GM12892 (cell line): ENCODE measurements around the gene HBEGF.

Source experiments
- DNase-seq: peaks from one replicate; pipeline ENCODE4 v3.0.0; 2011; ENCODE audit not compliant: insufficient read length
- FAIRE-seq: peaks from 2 replicates; lab custom pipeline; 2011; peaks lifted over from hg19 to GRCh38; lab: Jason Lieb, UNC
- POLR2A ChIP-seq: IDR thresholded peaks from 2 replicates; pipeline ENCODE4 v1.6.1; 2011; ENCODE audit warnings: low read depth, low read length, control low read depth
- POLR2AphosphoS5 ChIP-seq: IDR thresholded peaks from 2 replicates; pipeline ENCODE4 v1.6.1; 2011; ENCODE audit warnings: low read depth, low read length, control low read depth
- TAF1 ChIP-seq: IDR thresholded peaks from 2 replicates; pipeline ENCODE4 v1.6.1; 2011; ENCODE audit warnings: low read depth, mild to moderate bottlenecking, control low read depth, low read length, borderline replicate concordance

The HBEGF gene

DNA sequence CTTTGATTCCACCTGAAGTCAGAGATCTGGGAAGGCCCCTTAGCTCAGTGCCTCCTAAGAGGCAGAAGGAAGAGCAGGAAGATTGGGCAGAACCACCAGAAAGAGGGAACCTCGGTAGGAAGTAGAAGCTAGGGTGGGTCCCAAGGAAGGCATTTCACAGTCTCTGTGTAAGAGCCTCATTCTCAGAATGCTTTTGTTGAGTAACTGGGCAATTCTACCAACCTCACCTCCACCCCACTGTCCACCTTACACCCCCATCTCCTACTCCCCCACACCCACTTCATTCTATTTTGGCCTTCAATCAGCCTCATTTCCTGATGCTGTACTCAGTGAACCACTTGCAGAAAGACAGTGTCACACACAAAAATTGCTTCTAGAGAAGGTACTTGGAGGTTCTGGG, 3.5 kb downstream of the HBEGF start:
- FAIRE-seq, result no peak
- no peak for DNase-seq

DNA sequence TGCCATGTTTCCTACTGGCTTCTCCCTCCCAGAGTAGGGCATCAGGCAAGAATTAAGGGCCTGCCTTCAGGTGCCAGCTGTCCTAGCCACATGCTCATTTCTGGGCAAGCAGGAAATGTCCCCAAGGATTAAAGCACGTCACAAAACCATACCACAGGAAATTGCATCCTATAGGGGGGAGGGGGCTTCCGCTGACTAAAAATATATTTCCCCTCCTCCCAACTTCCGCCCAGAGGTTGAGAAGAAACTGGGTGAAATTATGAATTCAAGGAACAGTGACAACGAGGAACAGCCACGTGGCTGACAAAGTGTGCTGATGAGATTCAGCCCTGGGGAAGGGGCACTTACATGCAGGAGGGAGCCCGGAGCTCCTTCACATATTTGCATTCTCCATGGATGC, 4.1 kb downstream of the HBEGF start:
- DNase-seq, result no peak
- peak; percentile 24 for FAIRE-seq
- TF ChIP-seq TAF1, result no peak
- TF ChIP-seq POLR2AphosphoS5, result no peak
- TF ChIP-seq POLR2A, result no peak

More for the DNA sequence above, 3.5 kb downstream of the HBEGF start:
- TF ChIP-seq TAF1 (no peak), POLR2AphosphoS5 (no peak), POLR2A (no peak; the same call in 1 of the 2 replicates)

DNA sequence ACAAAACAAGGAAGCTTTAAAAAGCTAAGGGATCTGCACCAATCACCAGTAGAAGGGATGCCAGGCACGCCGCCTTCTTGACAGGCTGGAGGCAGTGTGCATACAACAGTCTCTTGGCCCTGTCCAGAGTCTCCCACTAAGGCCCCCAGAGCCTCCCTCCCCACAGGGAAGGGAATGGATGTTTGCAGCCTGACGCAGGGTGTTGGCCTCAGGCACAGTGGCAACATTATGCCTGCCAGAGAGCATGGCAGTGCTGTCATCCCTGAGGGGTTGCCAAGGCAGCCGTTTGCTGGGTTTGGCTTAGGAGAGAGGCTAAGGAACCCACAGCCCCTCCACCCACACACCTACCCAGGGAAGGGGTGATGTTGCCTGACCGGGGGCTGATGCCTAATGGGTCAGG, 4.8 kb downstream of the HBEGF start:
- DNase-seq (no peak), FAIRE-seq (no peak)
- TF ChIP-seq TAF1, result no peak
- no peak for TF ChIP-seq POLR2AphosphoS5
- no peak for TF ChIP-seq POLR2A

DNA sequence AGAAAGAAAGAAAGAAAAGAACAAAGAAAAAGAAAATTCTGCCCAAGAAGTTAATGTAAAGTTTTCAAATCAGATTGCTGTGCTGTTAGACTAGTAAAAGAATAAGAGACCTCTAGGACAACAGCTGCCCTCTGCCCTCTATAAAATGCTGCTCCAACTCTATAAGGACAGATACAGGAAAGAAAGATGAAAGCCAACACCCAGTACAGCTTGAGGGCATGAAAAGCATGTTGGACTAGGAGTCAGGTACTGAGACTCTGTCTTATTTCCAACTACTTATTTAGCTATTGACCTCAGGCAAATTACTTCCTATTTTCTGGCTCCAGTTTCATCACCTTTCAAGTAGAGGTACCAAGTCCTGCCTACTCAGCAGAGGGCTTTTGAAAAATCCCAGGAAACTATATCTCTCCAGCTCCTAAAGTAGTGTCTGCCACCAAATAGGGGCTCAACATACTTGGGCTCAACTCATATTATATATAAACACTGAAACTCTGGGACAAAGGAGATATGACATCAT, 5.7 kb downstream of the HBEGF start:
- FAIRE-seq, result no peak
- no peak for DNase-seq
- TF ChIP-seq TAF1 (no peak), POLR2A (no peak), POLR2AphosphoS5 (no peak)

DNA sequence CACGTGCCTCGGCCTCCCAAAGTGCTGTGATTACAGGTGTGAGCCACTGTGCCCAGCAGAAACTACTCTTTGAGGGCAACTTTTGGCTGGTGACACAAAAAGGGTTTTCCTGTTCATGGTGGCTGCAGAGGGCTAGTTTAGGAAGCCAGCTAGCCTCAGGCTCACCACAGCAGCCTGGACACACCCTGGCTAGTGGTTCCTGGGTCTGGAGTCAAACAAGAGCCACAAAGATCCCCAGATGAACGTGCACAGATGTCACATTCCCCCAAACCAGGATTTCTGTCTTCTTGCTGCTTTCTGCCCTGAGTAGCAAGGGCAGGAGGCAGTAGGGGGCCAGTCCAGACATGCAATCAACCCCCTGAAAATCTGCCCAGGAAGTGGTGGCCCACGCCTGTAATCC, 6.8 kb downstream of the HBEGF start:
- no peak for FAIRE-seq
- no peak for TF ChIP-seq TAF1
- no peak for TF ChIP-seq POLR2A
- no peak for TF ChIP-seq POLR2AphosphoS5

DNA sequence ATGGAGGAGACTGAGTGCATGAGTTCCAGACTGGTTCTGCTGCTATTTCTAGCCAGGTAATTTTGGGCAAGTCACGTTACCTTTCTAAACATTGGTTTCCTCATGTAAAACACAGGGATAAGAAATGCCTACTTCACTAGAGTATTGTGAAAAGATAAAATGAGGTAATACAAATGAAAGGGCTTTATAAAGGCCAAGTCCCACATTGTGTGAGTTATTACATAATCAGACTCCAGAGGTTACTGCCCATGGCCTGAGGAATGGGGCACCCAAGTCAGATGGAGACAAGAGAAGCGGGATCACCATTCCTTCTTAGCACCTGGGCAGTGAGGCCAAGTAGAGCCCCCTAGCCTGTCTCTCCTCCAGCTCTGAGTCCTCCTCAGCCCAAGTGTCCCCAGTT, 7.5 kb downstream of the HBEGF start:
- TF ChIP-seq POLR2AphosphoS5 (no peak), TAF1 (no peak)
- no peak for DNase-seq
- no peak for FAIRE-seq

More for the DNA sequence above, 6.8 kb downstream of the HBEGF start:
- no peak for DNase-seq

DNA sequence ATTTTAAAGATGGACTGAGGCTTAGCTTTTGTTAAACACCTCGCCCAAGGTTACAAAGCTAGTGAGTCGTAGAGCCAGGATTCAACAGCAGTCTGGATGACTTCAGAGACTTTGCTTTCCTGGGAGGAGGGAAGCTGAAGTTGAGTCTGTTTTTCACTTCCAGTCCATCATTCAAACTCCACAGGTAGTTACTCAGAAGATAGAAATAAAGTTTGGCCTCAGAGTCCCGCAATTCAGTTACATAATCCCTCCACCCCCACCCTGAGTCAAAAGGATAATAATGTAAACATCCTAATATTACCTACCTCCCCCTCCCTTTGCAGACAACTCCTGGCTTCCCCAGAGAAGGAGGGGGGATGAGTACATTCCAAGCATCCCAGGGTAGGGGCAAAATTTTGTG, 8.1 kb downstream of the HBEGF start:
- no peak for DNase-seq
- no peak for TF ChIP-seq POLR2A
- no peak for TF ChIP-seq POLR2AphosphoS5
- FAIRE-seq, result no peak

DNA sequence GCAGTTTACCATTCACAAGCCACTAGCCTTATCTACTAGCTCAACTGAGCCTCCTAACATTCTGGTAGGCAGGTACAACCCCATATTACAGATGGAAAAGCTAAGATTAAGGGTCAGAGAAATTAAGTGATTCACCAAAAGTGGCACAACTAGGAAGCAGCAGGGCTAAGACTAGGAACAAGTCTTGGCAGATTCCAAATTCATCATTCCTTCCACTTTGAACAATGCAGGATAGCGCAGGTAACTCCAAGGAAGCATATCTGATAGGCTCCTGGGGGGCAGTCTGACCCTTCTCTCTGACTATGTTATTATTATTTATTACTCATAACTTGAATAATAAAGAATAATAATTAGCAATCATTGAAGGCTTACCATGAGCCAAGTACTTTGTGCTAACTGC, 8.5 kb downstream of the HBEGF start:
- no peak for TF ChIP-seq TAF1
- no peak for TF ChIP-seq POLR2AphosphoS5
- TF ChIP-seq POLR2A, result no peak
- FAIRE-seq, result no peak
- DNase-seq, result no peak

DNA sequence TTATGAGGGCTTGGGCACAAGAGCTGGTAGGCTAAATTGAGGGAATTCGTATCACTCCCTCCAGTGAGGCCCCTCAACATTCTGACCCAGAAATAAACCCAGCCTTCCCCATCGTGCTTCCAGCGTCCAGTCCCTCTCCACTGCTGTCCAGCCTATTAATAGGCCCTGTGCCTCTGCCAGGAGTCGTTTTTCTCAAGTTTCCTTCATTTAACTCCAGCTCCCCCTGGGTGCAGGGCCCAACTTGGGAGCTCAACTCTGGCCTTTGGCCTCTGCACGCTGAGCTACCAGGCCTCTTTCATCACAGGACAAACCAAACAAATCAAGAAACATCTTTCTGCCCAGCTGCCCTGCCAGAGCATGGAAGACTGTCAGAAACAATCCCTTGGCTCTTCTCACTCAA, 10.0 kb downstream of the HBEGF start:
- FAIRE-seq (no peak), DNase-seq (no peak)

DNA sequence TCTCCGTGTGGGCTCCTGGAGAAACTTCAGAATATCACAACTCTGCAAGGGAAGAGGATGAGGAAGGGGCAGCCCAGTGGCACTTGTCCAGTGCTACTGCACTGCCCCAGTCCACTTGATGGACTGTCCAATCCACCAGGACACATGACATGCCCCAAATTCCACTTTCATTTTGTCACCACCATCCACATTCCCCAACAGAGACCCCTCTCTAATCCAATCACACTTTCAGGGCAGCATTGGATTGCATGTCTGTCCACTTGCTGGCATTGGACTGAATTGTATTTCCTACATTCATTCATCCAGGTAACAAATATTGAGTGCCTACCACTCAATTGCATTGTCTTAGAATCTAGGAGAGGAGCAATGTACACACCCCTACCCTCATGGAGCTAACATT, 14.8 kb downstream of the HBEGF start:
- no peak for FAIRE-seq
- no peak for DNase-seq
- TF ChIP-seq POLR2AphosphoS5, result no peak
- no peak for TF ChIP-seq POLR2A
- no peak for TF ChIP-seq TAF1

More for the DNA sequence above, 10.0 kb downstream of the HBEGF start:
- TF ChIP-seq TAF1, result no peak
- TF ChIP-seq POLR2AphosphoS5, result no peak
- no peak for TF ChIP-seq POLR2A

DNA sequence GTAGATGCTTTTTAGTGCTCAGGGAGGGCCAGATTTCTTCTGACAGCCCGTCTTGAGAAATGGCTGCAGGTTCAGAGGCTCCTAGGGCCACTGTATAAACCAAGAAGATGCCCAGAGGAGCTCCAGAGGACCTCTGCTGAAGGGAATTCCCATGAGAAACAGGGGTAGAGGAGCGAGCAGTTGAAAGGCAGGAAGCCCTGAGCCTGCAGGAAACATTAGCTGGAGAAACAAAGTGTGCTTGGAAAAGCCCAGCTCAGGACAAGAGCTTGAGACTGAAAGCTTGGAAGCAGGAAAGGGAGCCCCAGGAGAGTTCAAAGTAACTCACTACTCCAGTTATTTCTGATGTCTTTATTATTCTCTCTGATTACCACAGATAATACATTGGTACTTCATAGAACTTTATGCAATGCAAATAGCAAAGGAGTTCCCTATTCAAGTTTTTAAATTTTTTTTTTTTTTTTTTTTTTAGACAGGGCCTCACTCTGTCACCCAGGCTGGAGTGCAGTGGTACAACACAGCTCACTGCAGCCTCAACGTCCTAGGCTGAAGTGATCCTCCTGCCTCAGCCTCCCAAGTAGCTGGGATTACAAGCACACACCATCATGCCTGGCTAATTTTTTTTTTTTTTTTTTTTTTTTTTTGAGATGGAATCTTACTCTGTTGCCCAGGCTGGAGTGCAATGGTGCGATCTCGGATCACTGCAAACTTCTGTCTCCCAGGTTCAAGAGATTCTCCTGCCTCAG, 16.5 kb downstream of the HBEGF start:
- FAIRE-seq (no peak), DNase-seq (no peak)
- no peak for TF ChIP-seq POLR2A
- no peak for TF ChIP-seq POLR2AphosphoS5
- no peak for TF ChIP-seq TAF1
